Hematopoietic multipotent progenitor cell treated with erythropoietin and hydrocortisone succinate and interleukin-3 and kit ligand, for 6 days (in vitro differentiated cells): ENCODE results near the gene MRPL1.

Source experiments
- DNase-seq: peaks from one replicate; pipeline ENCODE4 v3.0.0-alpha.2; 2015

Gene MRPL1

DNA sequence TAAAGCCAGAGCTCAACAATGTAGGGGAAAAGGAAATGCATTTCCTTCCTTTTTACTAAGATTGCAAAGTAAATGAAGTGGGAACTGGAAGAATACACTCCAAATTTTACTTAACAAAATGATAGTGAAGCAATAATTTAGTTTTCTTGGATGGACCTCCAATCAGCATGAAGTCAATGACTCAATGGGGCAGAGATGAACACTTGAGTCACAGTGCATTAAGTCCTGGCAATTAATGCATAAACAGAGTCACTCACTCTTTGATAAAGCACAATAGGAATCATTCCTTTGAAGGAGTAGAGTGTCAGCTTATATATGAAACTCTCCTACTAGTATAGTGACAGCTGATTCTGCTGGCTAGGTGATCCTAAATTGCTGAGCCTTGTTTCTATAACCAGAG, 127.8 kb downstream of the MRPL1 start:
- no peak for DNase-seq

- no peak for DNase-seq
These were observed 128.3 kb downstream of the MRPL1 start for GRCh38 chr4:77990904-77991358.

GRCh38 chr4:77992581-77992980, 130.0 kb downstream of the MRPL1 start:
- no peak for DNase-seq

GRCh38 chr4:77994194-77994721, 131.6 kb downstream of the MRPL1 start:
- DNase-seq: peak; percentile 70

GRCh38 chr4:77996076-77996475, 133.4 kb downstream of the MRPL1 start:
- no peak for DNase-seq

DNA sequence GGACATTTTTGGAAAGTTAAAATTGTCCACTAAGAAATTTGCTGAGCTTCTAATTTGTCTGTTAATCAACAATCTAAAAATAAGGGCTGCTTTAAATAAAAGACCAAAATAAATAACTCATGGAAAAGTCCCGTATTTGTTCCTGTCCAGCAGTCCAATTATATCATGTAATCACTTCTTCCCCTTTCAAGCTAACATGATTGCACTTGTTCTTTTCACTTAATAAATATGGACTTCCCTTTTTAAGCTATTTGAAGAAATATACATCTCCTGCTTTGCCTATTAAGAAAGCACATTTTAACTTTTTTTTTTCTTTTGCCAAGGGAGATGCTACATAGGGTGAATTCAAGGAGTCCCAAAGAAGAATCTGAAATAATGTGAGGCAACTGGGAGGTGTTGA, 138.9 kb downstream of the MRPL1 start:
- no peak for DNase-seq

DNA sequence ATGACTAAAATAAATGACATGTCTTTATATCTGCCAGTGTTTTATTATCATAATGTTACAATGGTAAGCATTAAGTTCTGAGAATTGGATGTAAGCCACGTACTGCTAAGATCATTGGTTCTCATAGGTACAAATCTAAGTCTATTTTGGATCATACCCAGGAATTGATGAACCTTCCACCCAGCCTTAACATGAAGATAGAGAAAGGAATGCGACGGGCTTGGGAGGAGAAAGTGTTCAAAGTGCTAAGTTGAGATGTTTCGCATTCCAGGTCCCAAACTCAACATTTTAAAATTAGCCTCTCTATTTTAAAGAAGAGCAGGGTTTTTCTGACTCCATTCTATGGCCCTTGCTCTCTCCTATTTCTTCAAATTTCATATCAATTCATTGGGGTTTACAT, 139.6 kb downstream of the MRPL1 start:
- DNase-seq: no peak
